Right atrium auricular region (tissue), 2 donors: ENCODE results near the gene CDS1. TPM values are rescaled to one million over a fixed set of nuclear protein-coding genes. Genes with fewer than 3 reads are reported as not detected.

Source experiments
- DNase-seq: peaks from one replicate; pipeline ENCODE4 v3.0.0-alpha.2; 2019; ENCODE audit warnings: low spot score
- H3K27ac ChIP-seq, 2 donors: fragments of 200-600 bp; sonication (generic); 1 replicate in 1 of 2; 2 replicates in 1 of 2; pipeline ENCODE4 v1.5.1; 2016 to 2019
- H3K27me3 ChIP-seq, 2 donors: fragments of 200-600 bp; sonication (generic); one replicate each; pipeline versions ENCODE4 v1.5.1 to v1.6.0; 2017 to 2019
- H3K36me3 ChIP-seq: fragments of 200-600 bp; sonication (generic); one replicate; pipeline ENCODE4 v1.5.1; 2016
- H3K4me1 ChIP-seq, 2 donors: fragments of 200-600 bp; sonication (generic); one replicate each; pipeline versions ENCODE4 v1.5.1 to v1.6.0; 2017 to 2019
- H3K4me3 ChIP-seq, 2 donors: fragments of 200-600 bp; sonication (generic); 1 replicate in 1 of 2; 2 replicates in 1 of 2; pipeline ENCODE4 v1.5.1; 2017 to 2019; ENCODE audit warnings: mild to moderate bottlenecking in 1 of 2, moderate library complexity in 1 of 2
- H3K9me3 ChIP-seq, 2 donors: fragments of 200-600 bp; sonication (generic); one replicate each; pipeline ENCODE4 v1.5.1; 2019
- total RNA-seq, 2 donors: library from RNA; depleted of rRNA; stranded (reverse); fragments of >200 nt; gene quantifications; one replicate each; pipeline ENCODE4 v1.1.0, GENCODE V29; 2016
- TF ChIP-seq, protein P1 (sequence below), 2 donors: fragments of 200-600 bp; sonication (generic); IDR thresholded peaks; one replicate each; pipeline ENCODE4 v1.5.1; 2019; ENCODE audit warnings: antibody characterized with exemption in 2 of 2

CDS1 gene
- total RNA-seq, 2 donors from 2014 or later = 0.30 to 0.98 TPM

DNA sequence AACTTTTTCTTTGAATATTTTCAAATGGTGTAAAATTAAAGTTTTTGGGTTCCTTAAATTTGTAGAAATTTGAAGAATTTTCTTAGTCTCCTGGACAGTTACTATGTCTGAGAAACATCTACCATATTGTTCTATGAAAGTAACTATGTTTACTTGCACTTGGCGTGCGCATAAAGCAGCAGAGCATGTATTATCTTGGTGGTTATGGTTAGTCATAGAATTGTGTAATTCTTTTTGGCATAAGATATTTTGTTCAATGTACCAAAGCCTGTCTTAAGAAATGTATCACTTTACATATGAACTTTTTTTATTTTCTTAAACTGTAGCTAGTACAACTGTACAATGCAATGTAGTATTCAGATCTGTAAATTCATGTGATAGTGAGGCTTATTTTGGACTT, 49.2 kb downstream of the CDS1 start:
- TF ChIP-seq, protein P1, sequence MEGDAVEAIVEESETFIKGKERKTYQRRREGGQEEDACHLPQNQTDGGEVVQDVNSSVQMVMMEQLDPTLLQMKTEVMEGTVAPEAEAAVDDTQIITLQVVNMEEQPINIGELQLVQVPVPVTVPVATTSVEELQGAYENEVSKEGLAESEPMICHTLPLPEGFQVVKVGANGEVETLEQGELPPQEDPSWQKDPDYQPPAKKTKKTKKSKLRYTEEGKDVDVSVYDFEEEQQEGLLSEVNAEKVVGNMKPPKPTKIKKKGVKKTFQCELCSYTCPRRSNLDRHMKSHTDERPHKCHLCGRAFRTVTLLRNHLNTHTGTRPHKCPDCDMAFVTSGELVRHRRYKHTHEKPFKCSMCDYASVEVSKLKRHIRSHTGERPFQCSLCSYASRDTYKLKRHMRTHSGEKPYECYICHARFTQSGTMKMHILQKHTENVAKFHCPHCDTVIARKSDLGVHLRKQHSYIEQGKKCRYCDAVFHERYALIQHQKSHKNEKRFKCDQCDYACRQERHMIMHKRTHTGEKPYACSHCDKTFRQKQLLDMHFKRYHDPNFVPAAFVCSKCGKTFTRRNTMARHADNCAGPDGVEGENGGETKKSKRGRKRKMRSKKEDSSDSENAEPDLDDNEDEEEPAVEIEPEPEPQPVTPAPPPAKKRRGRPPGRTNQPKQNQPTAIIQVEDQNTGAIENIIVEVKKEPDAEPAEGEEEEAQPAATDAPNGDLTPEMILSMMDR (IDR thresholded peaks at IDR 0.05) = no peak
- H3K36me3 ChIP-seq = no peaks in the 10 kb centered on the region
- H3K27me3 ChIP-seq = no peaks in the 10 kb centered on the region
- no peak for DNase-seq
- H3K4me3 ChIP-seq = no peak overlapping the region
- no peaks in the 10 kb centered on the region for H3K9me3 ChIP-seq
- no peaks in the 10 kb centered on the region for H3K4me1 ChIP-seq
- no peak overlapping the region for H3K27ac ChIP-seq

DNA sequence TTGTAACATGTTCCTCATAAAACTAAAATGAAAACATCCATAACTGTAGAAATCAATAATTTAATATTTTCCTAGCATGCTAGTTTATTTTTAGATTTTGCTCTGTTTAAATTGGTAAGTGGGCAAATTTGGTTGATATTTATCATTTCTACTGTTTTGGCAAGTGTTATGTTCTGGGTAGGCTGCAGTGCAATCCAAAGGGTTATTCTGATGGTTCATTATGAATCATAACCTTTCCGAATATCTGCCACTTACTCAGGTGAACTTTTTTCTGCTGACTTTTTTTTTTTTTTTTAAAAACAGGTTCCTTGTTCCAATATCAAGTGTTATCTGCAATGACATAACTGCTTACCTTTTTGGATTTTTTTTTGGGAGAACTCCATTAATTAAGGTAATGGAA, 52.0 kb downstream of the CDS1 start:
- H3K9me3 ChIP-seq = no peaks in the 10 kb centered on the region
- H3K4me3 ChIP-seq = no peak overlapping the region
- TF ChIP-seq, protein P1 (IDR thresholded peaks at IDR 0.05) = no peak
- H3K4me1 ChIP-seq = no peaks in the 10 kb centered on the region
- no peak overlapping the region for H3K27ac ChIP-seq
- DNase-seq = no peak
- H3K27me3 ChIP-seq = no peaks in the 10 kb centered on the region
- no peaks in the 10 kb centered on the region for H3K36me3 ChIP-seq

DNA sequence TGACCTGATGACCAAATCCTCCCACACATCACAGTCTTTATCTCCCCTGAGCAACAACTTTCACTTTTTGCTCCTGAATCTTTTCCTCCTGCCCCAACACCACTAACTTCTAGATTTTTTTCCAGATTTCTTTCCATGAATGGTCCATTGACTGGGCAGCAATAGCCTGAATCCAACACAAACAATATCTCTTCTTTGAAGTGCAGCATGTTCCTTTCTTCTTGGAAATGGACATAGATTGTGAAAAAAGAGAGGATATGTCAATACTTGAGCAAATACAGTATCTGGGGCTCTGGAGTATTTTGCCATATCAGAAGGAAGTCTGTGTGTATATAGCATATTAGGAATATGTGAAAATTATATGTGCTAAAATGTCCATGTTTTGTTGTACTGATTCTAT, 55.2 kb downstream of the CDS1 start:
- TF ChIP-seq, protein P1 (IDR thresholded peaks at IDR 0.05) = no peak
- no peak overlapping the region for H3K4me3 ChIP-seq
- no peaks in the 10 kb centered on the region for H3K36me3 ChIP-seq
- H3K27me3 ChIP-seq = no peaks in the 10 kb centered on the region
- no peaks in the 10 kb centered on the region for H3K9me3 ChIP-seq
- DNase-seq = no peak
- no peaks in the 10 kb centered on the region for H3K4me1 ChIP-seq
- H3K27ac ChIP-seq = no peak overlapping the region

DNA sequence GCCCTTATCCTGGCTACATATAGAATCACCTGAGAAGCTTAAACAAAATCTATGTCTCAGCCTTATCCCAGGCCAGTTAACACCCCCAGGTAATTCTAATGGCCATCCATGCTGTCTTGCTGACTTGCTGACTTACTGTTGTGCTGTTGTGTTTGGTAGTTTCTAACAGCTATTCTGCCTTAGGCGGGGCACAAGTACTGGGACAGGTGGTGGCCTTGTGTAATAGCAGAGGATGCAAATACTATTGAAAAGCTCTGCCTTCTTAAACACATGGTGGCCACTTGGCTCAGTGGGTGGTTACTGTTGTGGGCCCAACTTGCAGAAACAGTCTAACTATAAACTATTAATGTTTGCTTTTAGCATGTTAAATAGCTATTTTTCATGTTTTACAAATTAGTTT, 56.2 kb downstream of the CDS1 start:
- Histone ChIP-seq H3K4me1 (no peaks in the 10 kb centered on the region), H3K36me3 (no peaks in the 10 kb centered on the region), H3K9me3 (no peaks in the 10 kb centered on the region), H3K27me3 (no peaks in the 10 kb centered on the region), H3K4me3 (no peak overlapping the region), H3K27ac (no peak overlapping the region)
- TF ChIP-seq, protein P1 (IDR thresholded peaks at IDR 0.05) = no peak
- no peak for DNase-seq

DNA sequence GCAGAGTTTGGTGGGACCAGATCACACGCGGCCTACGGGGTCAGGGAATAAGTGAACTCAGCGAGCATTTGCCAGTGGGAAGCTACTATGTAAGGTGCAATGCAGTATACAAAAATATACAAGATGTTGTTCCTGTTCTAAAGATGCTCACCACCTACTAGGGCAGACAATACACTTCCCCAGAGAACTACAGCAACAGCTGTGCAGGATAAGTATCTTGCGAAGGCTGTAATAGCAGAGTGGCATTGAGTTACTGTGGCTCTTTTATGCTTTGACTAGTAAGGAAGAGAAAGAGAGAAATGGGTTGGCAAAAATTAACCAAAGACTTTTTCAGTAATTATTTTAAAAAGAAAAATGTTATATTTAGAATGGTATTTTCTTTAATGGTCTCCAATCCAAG, 61.2 kb downstream of the CDS1 start:
- no peak for DNase-seq
- no peaks in the 10 kb centered on the region for H3K9me3 ChIP-seq
- H3K4me3 ChIP-seq = no peak overlapping the region
- no peaks in the 10 kb centered on the region for H3K36me3 ChIP-seq
- no peaks in the 10 kb centered on the region for H3K4me1 ChIP-seq
- no peaks in the 10 kb centered on the region for H3K27me3 ChIP-seq
- TF ChIP-seq, protein P1 (IDR thresholded peaks at IDR 0.05) = no peak
- no peak overlapping the region for H3K27ac ChIP-seq

DNA sequence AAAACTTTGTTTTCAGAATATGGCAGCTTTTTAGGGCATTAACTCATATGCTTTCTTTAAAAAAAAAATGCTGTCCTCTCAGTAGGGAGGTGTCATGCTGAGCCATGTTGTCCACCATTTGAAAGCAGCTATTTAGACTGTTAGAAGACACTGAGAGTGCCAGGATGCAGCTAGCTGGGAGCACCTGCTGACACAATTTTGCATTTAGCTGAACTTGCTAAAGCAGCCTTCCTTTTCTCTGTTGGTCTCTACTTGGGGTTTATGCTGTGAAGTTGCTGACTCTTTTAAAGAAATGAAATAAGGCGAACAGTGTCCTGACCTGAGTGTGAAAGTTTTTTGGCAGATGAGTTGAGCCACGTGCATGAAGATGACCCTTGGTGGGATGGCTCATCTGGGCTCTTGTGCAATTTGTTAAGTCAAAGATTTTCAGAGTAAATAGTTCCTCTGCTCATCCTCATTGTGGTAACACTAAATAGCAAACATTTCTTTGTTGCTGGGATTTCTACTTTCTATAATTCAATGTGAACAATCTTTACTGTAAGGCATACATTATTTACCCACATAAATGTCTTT, 64.5 kb downstream of the CDS1 start:
- Histone ChIP-seq H3K4me3 (no peak overlapping the region), H3K27me3 (no peaks in the 10 kb centered on the region), H3K4me1 (no peaks in the 10 kb centered on the region), H3K9me3 (no peaks in the 10 kb centered on the region), H3K27ac (no peak overlapping the region), H3K36me3 (no peaks in the 10 kb centered on the region)
- TF ChIP-seq, protein P1 (IDR thresholded peaks at IDR 0.05) = no peak
- no peak for DNase-seq
